VCaP (cell line): Measurements from ENCODE around the gene SLC26A8.

Source experiments
- H3K27ac ChIP-seq: fragments of 450-650 bp; 2 replicates; pipeline ENCODE4 v1.5.1; 2017
- TF ChIP-seq, protein P1 (sequence below): fragments of 450-650 bp; conservative IDR thresholded peaks from 2 replicates; pipeline ENCODE4 v1.5.1; 2017; ENCODE audit warnings: mild to moderate bottlenecking, moderate library complexity

The SLC26A8 gene

DNA sequence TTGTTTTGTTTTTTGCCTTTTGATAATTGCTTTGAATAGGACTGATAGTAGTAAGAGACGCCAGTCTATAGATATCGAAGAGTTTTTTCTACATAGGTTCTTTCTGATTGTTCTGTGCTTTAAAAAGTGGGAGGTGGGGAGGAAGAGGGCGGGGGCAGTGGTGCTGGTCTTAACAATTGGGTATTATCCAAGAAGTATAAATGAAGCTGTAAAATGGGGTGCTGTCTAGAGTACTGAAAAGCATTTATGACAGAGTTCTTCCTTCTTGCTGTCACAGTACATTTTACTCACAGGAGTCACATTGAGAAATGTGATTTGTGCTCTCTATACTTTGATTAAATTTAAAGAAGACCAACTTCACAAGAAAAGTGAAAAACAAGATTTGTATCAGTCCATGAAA is 44.1 kb upstream of the SLC26A8 start:
- TF ChIP-seq, protein P1, sequence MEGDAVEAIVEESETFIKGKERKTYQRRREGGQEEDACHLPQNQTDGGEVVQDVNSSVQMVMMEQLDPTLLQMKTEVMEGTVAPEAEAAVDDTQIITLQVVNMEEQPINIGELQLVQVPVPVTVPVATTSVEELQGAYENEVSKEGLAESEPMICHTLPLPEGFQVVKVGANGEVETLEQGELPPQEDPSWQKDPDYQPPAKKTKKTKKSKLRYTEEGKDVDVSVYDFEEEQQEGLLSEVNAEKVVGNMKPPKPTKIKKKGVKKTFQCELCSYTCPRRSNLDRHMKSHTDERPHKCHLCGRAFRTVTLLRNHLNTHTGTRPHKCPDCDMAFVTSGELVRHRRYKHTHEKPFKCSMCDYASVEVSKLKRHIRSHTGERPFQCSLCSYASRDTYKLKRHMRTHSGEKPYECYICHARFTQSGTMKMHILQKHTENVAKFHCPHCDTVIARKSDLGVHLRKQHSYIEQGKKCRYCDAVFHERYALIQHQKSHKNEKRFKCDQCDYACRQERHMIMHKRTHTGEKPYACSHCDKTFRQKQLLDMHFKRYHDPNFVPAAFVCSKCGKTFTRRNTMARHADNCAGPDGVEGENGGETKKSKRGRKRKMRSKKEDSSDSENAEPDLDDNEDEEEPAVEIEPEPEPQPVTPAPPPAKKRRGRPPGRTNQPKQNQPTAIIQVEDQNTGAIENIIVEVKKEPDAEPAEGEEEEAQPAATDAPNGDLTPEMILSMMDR, result no peak
- no peak overlapping the region for H3K27ac ChIP-seq

DNA sequence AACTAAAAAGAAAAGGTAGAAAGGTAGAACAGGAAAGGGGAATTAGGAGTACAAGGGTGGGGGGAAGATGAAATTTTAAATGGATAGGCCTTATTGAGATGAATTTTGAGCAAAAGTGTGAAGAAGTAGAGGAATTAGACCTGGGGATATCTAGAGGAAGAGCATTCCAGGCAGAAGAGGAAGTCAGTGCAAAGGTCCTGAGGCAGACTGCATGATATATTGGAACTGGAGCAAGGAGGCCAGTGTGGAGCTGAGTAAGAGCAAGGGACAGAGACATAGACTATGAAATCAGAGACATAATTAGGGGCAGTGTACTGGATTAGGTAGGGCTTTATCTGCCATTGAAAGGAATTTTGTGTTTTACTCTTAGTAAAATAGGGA is 43.6 kb upstream of the SLC26A8 start:
- TF ChIP-seq, protein P1, result no peak
- H3K27ac ChIP-seq, result no peak overlapping the region

DNA sequence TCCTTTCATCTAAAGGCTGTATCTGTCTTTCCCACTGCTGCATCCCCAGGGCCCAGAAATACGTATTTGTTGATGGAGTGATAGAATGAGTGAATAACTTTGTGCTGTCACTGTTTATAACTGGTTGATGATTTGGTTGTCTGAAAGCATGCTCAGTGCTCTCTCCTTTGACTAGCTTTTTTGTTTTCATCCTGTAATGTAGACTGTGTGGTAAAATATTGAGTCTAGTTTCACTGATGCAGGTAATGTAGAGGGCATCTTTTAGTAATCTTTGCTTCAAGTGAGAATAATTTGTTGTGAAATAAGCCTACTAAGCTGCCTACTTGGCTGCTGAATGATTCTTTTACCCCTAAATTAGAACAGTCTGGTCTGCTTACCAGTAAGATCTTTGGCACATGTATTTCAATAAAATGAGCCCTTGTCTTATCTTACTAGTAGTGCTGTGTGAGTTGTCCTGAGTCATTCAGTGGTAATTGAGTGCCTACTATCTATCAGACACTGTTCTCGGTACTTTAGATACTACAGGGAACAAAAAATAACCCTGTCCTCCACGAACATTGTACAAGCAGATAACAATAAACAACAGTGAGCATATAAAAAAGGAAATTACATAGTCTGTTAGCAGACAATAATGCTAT is 43.1 kb upstream of the SLC26A8 start:
- peak overlapping the region; percentile 32; the same call in 1 of the 2 replicates for H3K27ac ChIP-seq
- TF ChIP-seq, protein P1, result no peak

DNA sequence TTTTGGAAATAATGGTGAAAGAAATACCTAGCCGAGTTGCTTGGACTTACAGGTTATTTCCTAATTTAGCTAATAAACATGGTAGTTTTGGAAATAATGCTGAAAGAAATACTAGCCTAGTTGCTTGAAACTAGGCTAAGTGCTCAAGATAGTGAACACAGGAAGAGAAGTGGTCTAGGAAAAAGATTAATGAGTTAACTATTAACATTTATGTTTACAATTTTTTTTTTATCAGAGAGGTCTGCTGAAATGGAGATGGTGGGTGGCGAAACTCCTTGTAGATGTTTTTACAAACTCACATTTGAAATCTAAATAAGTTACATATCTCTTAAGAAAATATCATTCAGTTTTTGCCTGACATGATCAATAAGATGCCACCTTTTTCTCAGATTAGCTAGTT is 42.4 kb upstream of the SLC26A8 start:
- peak overlapping the region; percentile 32; the same call in 1 of the 2 replicates for H3K27ac ChIP-seq
- TF ChIP-seq, protein P1, result no peak

DNA sequence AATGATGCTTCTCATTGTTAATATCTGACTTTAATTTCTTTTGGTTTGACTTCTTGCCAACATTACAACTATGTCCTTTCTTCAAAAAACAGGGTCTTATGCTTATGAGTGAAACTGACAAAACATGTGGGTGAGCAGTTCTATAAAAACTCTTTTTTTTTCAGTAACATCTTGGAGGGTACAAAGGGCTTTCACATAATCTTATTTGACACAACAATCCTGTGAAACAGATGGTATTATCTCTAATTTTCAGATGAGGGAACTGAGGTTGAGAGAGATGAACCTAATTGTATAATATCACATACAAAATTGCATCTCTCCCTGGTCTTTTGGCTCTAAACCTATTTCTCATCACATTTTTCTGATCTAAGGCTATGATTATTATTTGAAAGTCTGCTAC is 41.5 kb upstream of the SLC26A8 start:
- peak overlapping the region; percentile 32; the same call in 1 of the 2 replicates for H3K27ac ChIP-seq
- TF ChIP-seq, protein P1, result no peak

DNA sequence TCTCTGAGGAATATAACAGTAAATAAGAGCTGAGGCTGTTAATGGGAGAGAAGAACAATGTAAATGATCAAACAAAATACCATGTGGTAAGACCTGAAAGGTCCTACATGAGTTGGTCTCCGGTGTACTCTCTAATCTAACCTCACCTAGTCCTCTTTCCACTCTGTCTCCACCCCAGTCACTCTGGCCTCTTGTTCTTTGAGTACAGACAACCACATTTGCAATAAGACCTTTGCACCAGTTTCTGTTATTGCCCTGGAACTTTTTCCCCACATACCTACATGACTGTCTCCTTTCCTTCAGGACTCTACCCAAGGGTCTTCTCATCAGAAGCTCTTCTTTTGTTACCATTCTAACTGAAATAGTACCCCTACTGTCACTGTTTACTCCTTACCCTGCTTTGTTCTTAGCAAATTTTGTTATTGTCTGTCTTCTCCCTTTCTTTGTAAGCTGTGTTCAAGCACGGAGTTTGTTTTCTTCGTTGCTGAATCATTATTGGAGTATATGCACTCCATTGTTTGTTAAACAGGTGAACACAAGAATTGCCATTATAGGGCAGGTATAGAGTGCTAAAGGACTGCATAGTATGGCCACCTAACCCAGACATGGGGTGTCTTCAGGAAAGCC is 40.4 kb upstream of the SLC26A8 start:
- no peak overlapping the region for H3K27ac ChIP-seq
- TF ChIP-seq, protein P1, result no peak

DNA sequence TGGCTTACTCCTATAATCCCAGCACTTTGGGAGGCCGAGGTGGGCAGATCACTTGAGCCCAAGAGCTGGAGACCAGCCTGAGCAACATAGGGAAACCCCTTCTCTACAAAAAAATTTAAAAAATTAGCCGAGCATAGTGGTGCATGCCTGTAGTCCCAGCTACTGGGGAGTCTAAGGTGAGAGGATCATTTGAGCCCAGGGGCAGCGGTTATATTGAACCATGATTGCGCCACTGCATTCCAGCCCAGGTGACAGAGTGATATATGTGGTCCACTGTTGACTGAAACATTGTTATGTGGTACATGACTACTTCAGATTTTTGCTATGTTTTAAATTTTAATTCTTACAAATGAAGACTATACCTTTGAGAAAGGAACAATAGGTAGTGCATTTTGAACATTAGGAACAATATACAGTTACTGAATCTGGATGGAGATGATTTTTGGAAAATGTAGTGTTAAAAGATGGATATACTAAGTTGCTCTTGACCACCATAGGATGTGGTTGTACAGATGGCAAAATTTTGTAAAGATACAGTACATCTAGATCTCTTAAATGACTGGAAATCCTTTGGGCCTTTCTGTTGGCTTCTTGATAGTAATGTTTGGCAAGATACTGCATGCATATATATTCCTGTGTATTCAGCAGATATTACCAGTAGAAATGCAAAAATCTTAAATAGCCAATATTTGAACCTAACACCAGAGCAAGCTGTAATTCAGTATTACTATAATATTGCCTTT is 39.0 kb upstream of the SLC26A8 start:
- TF ChIP-seq, protein P1, result no peak
- no peak overlapping the region for H3K27ac ChIP-seq
